ENCODE measurements around the gene PRPF6.

DNA sequence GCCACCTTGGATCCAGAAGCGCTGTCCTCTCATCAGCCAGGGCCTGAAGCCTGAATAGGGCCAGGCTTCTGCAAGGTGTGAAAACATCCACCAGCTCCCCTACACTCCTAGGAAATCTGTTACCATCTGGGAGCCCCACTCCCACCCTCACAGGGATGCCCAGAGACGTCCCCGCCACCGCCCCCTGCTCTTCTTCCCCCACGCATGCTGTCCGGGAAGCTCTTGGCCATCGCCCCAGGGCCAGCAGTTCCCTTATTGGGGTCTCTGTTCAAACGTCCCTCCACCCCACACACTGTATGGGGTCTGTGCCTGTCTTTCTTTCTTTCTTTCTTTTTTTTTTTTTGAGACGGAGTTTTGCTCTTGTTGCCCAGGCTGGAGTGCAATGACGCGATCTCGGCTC lies 94.6 kb downstream of the PRPF6 start:
- TF ChIP-seq, protein P1, sequence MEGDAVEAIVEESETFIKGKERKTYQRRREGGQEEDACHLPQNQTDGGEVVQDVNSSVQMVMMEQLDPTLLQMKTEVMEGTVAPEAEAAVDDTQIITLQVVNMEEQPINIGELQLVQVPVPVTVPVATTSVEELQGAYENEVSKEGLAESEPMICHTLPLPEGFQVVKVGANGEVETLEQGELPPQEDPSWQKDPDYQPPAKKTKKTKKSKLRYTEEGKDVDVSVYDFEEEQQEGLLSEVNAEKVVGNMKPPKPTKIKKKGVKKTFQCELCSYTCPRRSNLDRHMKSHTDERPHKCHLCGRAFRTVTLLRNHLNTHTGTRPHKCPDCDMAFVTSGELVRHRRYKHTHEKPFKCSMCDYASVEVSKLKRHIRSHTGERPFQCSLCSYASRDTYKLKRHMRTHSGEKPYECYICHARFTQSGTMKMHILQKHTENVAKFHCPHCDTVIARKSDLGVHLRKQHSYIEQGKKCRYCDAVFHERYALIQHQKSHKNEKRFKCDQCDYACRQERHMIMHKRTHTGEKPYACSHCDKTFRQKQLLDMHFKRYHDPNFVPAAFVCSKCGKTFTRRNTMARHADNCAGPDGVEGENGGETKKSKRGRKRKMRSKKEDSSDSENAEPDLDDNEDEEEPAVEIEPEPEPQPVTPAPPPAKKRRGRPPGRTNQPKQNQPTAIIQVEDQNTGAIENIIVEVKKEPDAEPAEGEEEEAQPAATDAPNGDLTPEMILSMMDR (conservative IDR thresholded peaks at IDR 0.05; ENCODE audit: low read length), result no peak
- TF ChIP-seq EZH2phosphoT487 (IDR thresholded peaks at IDR 0.05; ENCODE audit: borderline replicate concordance), result no peak

All from Loucy (cell line).